HG03575 (cell line): ENCODE measurements around the gene FRMPD4.

ENCODE experiments used
- ATAC-seq: cut with Tn5 transposase; IDR thresholded peaks from one replicate; pipeline ENCODE4 v1.9.1; 2021; ENCODE audit not compliant: unreplicated experiment, insufficient number of reproducible peaks, low FRiP score; ENCODE audit errors: extremely low read depth

FRMPD4 gene

GRCh38 chrX:12197030-12197429 lies 58.8 kb downstream of the FRMPD4 start:
- no peak for ATAC-seq

- ATAC-seq: no peak
Measured at GRCh38 chrX:12206413-12206812, 68.1 kb downstream of the FRMPD4 start.

GRCh38 chrX:12210196-12210815 lies 72.0 kb downstream of the FRMPD4 start:
- ATAC-seq: no peak

- ATAC-seq: no peak
Measured at GRCh38 chrX:12210971-12211370, 72.7 kb downstream of the FRMPD4 start.

GRCh38 chrX:12223650-12224049 lies 85.4 kb downstream of the FRMPD4 start:
- no peak for ATAC-seq

GRCh38 chrX:12225107-12225506 lies 86.8 kb downstream of the FRMPD4 start:
- ATAC-seq: no peak

- ATAC-seq: no peak
Measured at GRCh38 chrX:12227412-12228041, 89.3 kb downstream of the FRMPD4 start.

GRCh38 chrX:12228862-12229261 lies 90.6 kb downstream of the FRMPD4 start:
- no peak for ATAC-seq

GRCh38 chrX:12229986-12230385 lies 91.7 kb downstream of the FRMPD4 start:
- ATAC-seq: no peak

GRCh38 chrX:12234534-12235329 lies 96.5 kb downstream of the FRMPD4 start:
- ATAC-seq: no peak

GRCh38 chrX:12236156-12236555 lies 97.9 kb downstream of the FRMPD4 start:
- no peak for ATAC-seq

GRCh38 chrX:12237131-12237530 lies 98.9 kb downstream of the FRMPD4 start:
- ATAC-seq: no peak

- no peak for ATAC-seq
Measured at GRCh38 chrX:12237771-12238170, 99.5 kb downstream of the FRMPD4 start.

GRCh38 chrX:12239356-12240082 lies 101.2 kb downstream of the FRMPD4 start:
- no peak for ATAC-seq

- no peak for ATAC-seq
Measured at GRCh38 chrX:12240491-12240890, 102.2 kb downstream of the FRMPD4 start.

- ATAC-seq: no peak
Measured at GRCh38 chrX:12241026-12241425, 102.8 kb downstream of the FRMPD4 start.

- ATAC-seq: no peak
Measured at GRCh38 chrX:12245650-12246645, 107.7 kb downstream of the FRMPD4 start.

- ATAC-seq: no peak
Measured at GRCh38 chrX:12249997-12250396, 111.7 kb downstream of the FRMPD4 start.
